ENCODE data around the gene ICA1L. TPM values are rescaled to one million over a fixed set of nuclear protein-coding genes. Genes with fewer than 3 reads are reported as not detected.

Gene ICA1L
- total RNA-seq: 1 to 10 TPM; 2.8 to 4.6 TPM

DNA sequence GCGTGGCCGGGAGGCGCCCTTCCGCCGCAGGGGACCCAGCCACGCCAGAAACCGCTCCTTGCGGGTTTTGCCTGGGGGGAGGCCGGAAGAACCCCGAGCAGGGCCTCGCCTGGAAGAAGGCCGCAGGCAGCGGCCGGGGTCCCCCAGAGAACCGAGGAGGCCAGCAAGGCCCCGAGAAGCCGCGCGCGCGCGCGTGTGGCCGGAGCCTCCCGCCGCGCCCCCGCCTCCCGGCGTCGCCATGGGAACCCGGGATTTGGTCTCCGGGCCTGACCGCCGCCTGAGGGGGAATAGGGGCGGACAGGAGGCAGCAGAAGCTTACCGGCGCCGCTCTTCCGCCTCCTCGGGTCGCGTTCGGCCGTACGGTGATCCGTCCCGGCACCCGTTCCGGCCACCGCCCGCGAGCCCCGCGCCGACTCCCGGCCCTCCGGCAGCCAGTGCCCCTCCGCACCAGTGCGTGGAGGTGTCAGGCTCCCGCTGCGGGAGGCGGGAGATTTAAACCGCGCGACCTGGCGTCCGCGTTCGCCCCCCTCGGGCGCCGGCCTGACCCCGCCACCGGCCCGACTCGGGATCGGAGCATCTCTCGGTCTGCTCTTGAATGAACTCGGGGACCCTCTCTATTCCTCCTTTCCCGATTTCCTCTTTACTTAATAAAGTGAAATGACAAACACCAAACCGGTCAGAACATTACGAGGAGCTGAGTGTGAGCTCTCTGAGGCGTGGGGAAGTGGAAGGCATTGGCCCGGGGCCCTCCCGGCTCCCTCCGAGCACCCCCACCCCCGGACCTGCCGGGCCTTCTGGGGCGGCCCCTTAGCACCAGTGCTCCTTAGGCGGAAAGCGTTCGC is at the start of gene ICA1L:
Gene ICA1L (minus strand): TSS at position 467 of the 842 bp plus-strand sequence. CDS start 42,757 bp downstream, outside the sequence.

GRCh38 chr2:202911512-202912341 is 40.2 kb upstream of the ICA1L start, which contains the start of the genes CARF and WDR12:
TSS of gene CARF (plus strand) at chr2:202912275. CDS start at chr2:202941903, 29,628 bp downstream.
TSS of gene WDR12 (minus strand) at chr2:202911673. CDS start at chr2:202911476, 197 bp downstream.

Other genes with a start within 250 kb of the ICA1L start
- 10 to 100 TPM; 26.7 to 28.3 TPM for gene FAM117B, start 236.8 kb downstream of the ICA1L start, total RNA-seq
- gene WDR12, start 39.9 kb upstream of the ICA1L start, total RNA-seq: 10 to 100 TPM; 43.1 to 43.4 TPM
- gene CARF, start 40.5 kb upstream of the ICA1L start, total RNA-seq: 10 to 100 TPM; 13.7 to 14.6 TPM
- 10 to 100 TPM in 1 of 2 experiments, 1 to 10 TPM in 1; 9.6 to 14.7 TPM for gene NBEAL1, start 143.1 kb upstream of the ICA1L start, total RNA-seq